OCI-LY7 (cell line): Measurements from ENCODE around the gene MLLT10. TPM values are rescaled to one million over a fixed set of nuclear protein-coding genes. Genes with fewer than 3 reads are reported as not detected.

ENCODE experiments used
- BruUV-seq: library from RNA; stranded (reverse); fragments of 400-500 nt; replicated peaks from 2 replicates; lab custom pipeline; 2021; lab: Mats Ljungman, UMichigan
- CTCF ChIA-PET: fragments of 300-600 bp; sonication (Branson Sonifier 250); formaldehyde crosslinking; loops from one replicate; lab custom pipeline; 2022; ENCODE audit warnings: antibody characterized with exemption; ENCODE audit not compliant: unreplicated experiment; lab: Charles Lee
- POLR2A ChIA-PET: fragments of 300-600 bp; sonication (Branson Sonifier 250); formaldehyde crosslinking; loops from one replicate; lab custom pipeline; 2022; ENCODE audit warnings: antibody characterized with exemption; lab: Charles Lee
- DNase-seq: peaks from one replicate; pipeline ENCODE4 v3.0.0-alpha.2; 2015; ENCODE audit warnings: low spot score
- H2AFZ ChIP-seq: fragments of 200-600 bp; sonication (generic), shearing (Covaris generic); 2 replicates; pipeline ENCODE4 v1.6.1; 2014; ENCODE audit warnings: mild to moderate bottlenecking, antibody characterized with exemption, low read length, moderate library complexity
- H3K27ac ChIP-seq: fragments of 200-600 bp; sonication (generic); 2 replicates; pipeline ENCODE4 v1.5.1; 2014; ENCODE audit warnings: mixed run types, low read depth, mild to moderate bottlenecking, moderate library complexity, low read length, inconsistent platforms; ENCODE audit not compliant: poor library complexity, severe bottlenecking
- H3K36me3 ChIP-seq: fragments of 200-600 bp; sonication (generic); 2 replicates; pipeline ENCODE4 v1.6.1; 2014; ENCODE audit warnings: mild to moderate bottlenecking, antibody characterized with exemption, low read length, moderate library complexity, mixed read lengths; ENCODE audit not compliant: insufficient read depth
- H3K4me1 ChIP-seq: fragments of 200-600 bp; sonication (generic); 2 replicates; pipeline ENCODE4 v1.5.1; 2014; ENCODE audit warnings: mild to moderate bottlenecking, low read length; ENCODE audit not compliant: insufficient read depth, poor library complexity, severe bottlenecking
- H3K4me2 ChIP-seq: fragments of 200-600 bp; sonication (generic); 2 replicates; pipeline ENCODE4 v1.6.1; 2014; ENCODE audit warnings: mild to moderate bottlenecking, low read length
- H3K4me3 ChIP-seq: fragments of 200-600 bp; sonication (generic); 2 replicates; pipeline ENCODE4 v1.5.1; 2014; ENCODE audit warnings: mild to moderate bottlenecking, low read depth, low read length; ENCODE audit not compliant: poor library complexity, severe bottlenecking
- H3K79me2 ChIP-seq: fragments of 200-600 bp; sonication (generic); 2 replicates; pipeline ENCODE4 v1.6.1; 2016; ENCODE audit warnings: low read depth, mild to moderate bottlenecking, low read length, moderate library complexity, mixed read lengths; ENCODE audit not compliant: insufficient read depth
- H3K9me2 ChIP-seq: fragments of 200-600 bp; sonication (generic); 2 replicates; pipeline ENCODE4 v1.6.1; 2016; ENCODE audit warnings: mild to moderate bottlenecking, low read length, mixed read lengths; ENCODE audit not compliant: insufficient read depth
- H3K9me3 ChIP-seq: fragments of 200-600 bp; sonication (generic); 2 replicates; pipeline ENCODE4 v1.6.1; 2014; ENCODE audit warnings: mild to moderate bottlenecking, mixed run types, low read length, mixed read lengths
- H4K20me1 ChIP-seq: fragments of 200-600 bp; sonication (generic); 2 replicates; pipeline ENCODE4 v1.6.1; 2014; ENCODE audit warnings: mild to moderate bottlenecking, antibody characterized with exemption, low read length, moderate library complexity, mixed read lengths; ENCODE audit not compliant: insufficient read depth
- EZH2phosphoT487 ChIP-seq: fragments of 200-600 bp; sonication (generic); IDR thresholded peaks from 2 replicates; pipeline ENCODE4 v1.6.1; 2018; ENCODE audit warnings: low read depth, borderline replicate concordance, mild to moderate bottlenecking, mixed run types, antibody characterized with exemption, low read length, moderate library complexity, mixed read lengths
- intact Hi-C: fragments of 100-400 bp; cut with micrococcal nuclease; formaldehyde crosslinking; loops from one replicate; pipeline ENCODE4 v1.10.0; 2022; ENCODE audit not compliant: unreplicated experiment
- total RNA-seq, 2 experiments: library from RNA; depleted of rRNA in 1 of 2; stranded (reverse); fragments of >200 nt in 1 of 2; shearing (Covaris generic) in 1 of 2; gene quantifications; 2 replicates each; pipeline ENCODE4 v1.2.3, GENCODE V29; 2014 to 2022
- TF ChIP-seq, protein P1 (sequence below): fragments of 200-600 bp; sonication (generic); conservative IDR thresholded peaks from 2 replicates; pipeline ENCODE4 v1.5.1; 2014; ENCODE audit warnings: mild to moderate bottlenecking, antibody characterized with exemption, low read length, moderate library complexity, mixed read lengths

The MLLT10 gene
- total RNA-seq, 2 experiments from 2014 or later, result 68.4 to 74.0 TPM

DNA sequence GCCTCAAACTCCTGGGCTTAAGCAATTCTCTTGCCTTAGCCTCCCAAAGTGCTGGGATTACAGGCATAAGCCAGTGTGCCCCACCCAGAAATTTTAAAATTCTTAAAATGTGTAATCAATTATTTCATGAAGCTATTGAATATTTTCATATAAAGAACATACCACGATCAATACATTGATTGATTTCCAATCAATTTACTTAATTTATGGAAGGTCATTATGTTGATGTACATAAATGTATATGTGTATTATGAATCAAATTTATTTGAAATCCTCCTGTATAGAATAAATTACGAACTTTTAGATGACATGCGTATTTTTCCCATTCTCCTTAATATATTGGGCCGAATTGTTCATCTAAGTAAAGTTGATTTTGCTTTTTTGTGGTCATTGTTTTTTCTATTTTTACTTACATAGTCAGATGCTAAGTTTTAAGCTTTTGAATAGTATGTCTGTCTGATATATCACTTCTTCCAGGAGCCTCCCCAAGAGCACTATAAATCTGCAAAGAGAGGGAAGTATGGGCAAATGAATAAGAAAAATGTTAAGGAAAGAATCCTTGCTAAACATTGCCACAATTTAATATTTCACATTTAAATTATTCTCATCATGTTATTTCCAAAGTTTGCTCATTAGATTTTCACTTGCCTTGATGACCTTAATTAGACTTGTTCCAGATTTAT lies 43.9 kb upstream of the MLLT10 start:
- Histone ChIP-seq H3K36me3 (no peaks in the 10 kb centered on the region), H3K4me2 (no peak overlapping the region), H3K4me3 (no peak overlapping the region), H3K4me1 (peaks cover under 1% of the 10 kb centered on the region), H3K9me2 (no peaks in the 10 kb centered on the region), H3K9me3 (no peaks in the 10 kb centered on the region), H4K20me1 (no peaks in the 10 kb centered on the region), H2AFZ (no peak overlapping the region), H3K27ac (no peak overlapping the region), H3K79me2 (no peaks in the 10 kb centered on the region)
- TF ChIP-seq, protein P1, sequence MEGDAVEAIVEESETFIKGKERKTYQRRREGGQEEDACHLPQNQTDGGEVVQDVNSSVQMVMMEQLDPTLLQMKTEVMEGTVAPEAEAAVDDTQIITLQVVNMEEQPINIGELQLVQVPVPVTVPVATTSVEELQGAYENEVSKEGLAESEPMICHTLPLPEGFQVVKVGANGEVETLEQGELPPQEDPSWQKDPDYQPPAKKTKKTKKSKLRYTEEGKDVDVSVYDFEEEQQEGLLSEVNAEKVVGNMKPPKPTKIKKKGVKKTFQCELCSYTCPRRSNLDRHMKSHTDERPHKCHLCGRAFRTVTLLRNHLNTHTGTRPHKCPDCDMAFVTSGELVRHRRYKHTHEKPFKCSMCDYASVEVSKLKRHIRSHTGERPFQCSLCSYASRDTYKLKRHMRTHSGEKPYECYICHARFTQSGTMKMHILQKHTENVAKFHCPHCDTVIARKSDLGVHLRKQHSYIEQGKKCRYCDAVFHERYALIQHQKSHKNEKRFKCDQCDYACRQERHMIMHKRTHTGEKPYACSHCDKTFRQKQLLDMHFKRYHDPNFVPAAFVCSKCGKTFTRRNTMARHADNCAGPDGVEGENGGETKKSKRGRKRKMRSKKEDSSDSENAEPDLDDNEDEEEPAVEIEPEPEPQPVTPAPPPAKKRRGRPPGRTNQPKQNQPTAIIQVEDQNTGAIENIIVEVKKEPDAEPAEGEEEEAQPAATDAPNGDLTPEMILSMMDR, result no peak
- TF ChIP-seq EZH2phosphoT487, result no peak
- no TSS peak for BruUV-seq
- no peak for DNase-seq
- intact Hi-C loops, result loop anchor here (10.0 kb wide), 1 partner anchor 735 kb away; no protein-coding TSS in a partner anchor
- CTCF ChIA-PET, result no interaction called here
- POLR2A ChIA-PET, result no interaction called here

DNA sequence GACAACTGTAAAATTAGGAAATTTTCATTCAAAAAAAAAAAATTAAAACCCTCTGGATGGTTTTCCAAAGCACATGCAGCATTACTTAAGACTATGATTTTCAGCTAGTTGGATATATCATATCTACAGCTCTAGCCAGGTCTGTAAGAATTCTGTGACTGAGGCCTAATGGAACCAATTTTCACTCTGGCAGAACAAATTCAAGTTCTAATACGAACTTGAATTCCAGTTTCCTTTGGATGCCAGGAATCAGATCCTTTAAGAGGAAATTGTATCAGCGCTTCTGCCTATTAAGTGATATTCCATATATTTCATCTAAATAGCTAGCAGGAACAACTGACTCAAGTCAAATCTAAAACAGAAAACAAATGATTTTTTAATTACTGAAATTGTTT lies 43.3 kb upstream of the MLLT10 start:
- H3K79me2 ChIP-seq, result no peaks in the 10 kb centered on the region
- POLR2A ChIA-PET, result interaction anchor here (0.6 kb wide), 1 partner anchor 12 kb away, joined by 3 read pairs; no protein-coding TSS in a partner anchor
- no peak overlapping the region for H2AFZ ChIP-seq
- no peaks in the 10 kb centered on the region for H3K9me2 ChIP-seq
- BruUV-seq, result no TSS peak
- TF ChIP-seq, protein P1, result no peak
- TF ChIP-seq EZH2phosphoT487, result no peak
- CTCF ChIA-PET, result no interaction called here
- intact Hi-C loops, result loop anchor here (10.0 kb wide), 1 partner anchor 734 kb away; no protein-coding TSS in a partner anchor
- H3K4me2 ChIP-seq, result no peak overlapping the region
- H3K4me3 ChIP-seq, result no peak overlapping the region
- DNase-seq, result no peak
- H3K27ac ChIP-seq, result no peak overlapping the region
- H3K9me3 ChIP-seq, result no peaks in the 10 kb centered on the region
- no peaks in the 10 kb centered on the region for H3K36me3 ChIP-seq
- peaks cover 5% of the 10 kb centered on the region for H3K4me1 ChIP-seq
- no peaks in the 10 kb centered on the region for H4K20me1 ChIP-seq

DNA sequence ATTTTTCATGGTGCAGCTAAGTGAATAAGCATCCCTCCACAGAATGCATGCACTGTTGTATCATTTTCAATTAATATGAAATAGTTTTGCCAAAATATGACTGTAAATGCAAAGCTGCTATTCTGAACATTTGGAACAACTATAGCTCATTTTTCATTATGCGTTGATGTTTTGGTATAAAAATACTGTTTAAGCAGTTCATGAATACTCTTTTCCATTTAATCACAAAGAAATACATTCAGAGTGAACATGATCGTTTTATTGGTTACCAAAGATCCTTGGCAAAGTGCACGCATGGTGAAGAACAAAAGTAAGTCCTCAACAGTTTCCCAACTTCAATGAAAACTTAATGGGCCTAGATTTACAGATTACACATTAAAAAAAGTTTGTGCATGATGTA lies 41.6 kb upstream of the MLLT10 start:
- ChIA-PET POLR2A (interaction anchor here (0.7 to 1.1 kb wide), 2 partner anchors 44 to 239 kb away, joined by 3 read pairs; no protein-coding TSS in a partner anchor), CTCF (no interaction called here)
- H3K79me2 ChIP-seq, result no peaks in the 10 kb centered on the region

More for the DNA sequence above, 41.6 kb upstream of the MLLT10 start:
- no peaks in the 10 kb centered on the region for H3K9me3 ChIP-seq
- H3K4me1 ChIP-seq, result peaks cover 12% of the 10 kb centered on the region
- no peak overlapping the region for H3K4me3 ChIP-seq
- no peaks in the 10 kb centered on the region for H3K9me2 ChIP-seq
- BruUV-seq, result no TSS peak
- DNase-seq, result no peak
- no peaks in the 10 kb centered on the region for H4K20me1 ChIP-seq
- TF ChIP-seq EZH2phosphoT487, result no peak
- TF ChIP-seq, protein P1, result no peak
- intact Hi-C loops, result loop anchor here (10.0 kb wide), 1 partner anchor 732 kb away; no protein-coding TSS in a partner anchor
- no peak overlapping the region for H3K4me2 ChIP-seq
- no peak overlapping the region for H2AFZ ChIP-seq
- H3K27ac ChIP-seq, result no peak overlapping the region
- no peaks in the 10 kb centered on the region for H3K36me3 ChIP-seq
